ENCODE data around the gene LTBR. TPM values are rescaled to one million over a fixed set of nuclear protein-coding genes. Genes with fewer than 3 reads are reported as not detected.

The LTBR gene
- total RNA-seq, 1 donor, result 121 TPM

- Histone ChIP-seq H4K20me1 (ENCODE audit: insufficient read depth, low read length) (no peaks in the 10 kb centered on the region), H2AFZ (ENCODE audit: low read length) (peak overlapping the region; percentile 93), H3K36me3 (ENCODE audit: insufficient read depth, low read length) (no peaks in the 10 kb centered on the region), H3K4me2 (ENCODE audit: insufficient read depth, low read length) (peak overlapping the region; percentile 89), H3K9me3 (ENCODE audit: low read depth, low read length) (no peaks in the 10 kb centered on the region), H3K27me3 (ENCODE audit: insufficient read depth, low read length) (no peaks in the 10 kb centered on the region), H3K27ac (ENCODE audit: low read depth, low read length) (peak overlapping the region; percentile 51), H3K4me3 (ENCODE audit: insufficient read depth, low read length) (peak overlapping the region; percentile 81), H3K4me1 (ENCODE audit: insufficient read depth, low read length) (peaks cover 10% of the 10 kb centered on the region), H3K79me2 (ENCODE audit: insufficient read depth, low read length) (no peaks in the 10 kb centered on the region)
- TF ChIP-seq, protein P1, sequence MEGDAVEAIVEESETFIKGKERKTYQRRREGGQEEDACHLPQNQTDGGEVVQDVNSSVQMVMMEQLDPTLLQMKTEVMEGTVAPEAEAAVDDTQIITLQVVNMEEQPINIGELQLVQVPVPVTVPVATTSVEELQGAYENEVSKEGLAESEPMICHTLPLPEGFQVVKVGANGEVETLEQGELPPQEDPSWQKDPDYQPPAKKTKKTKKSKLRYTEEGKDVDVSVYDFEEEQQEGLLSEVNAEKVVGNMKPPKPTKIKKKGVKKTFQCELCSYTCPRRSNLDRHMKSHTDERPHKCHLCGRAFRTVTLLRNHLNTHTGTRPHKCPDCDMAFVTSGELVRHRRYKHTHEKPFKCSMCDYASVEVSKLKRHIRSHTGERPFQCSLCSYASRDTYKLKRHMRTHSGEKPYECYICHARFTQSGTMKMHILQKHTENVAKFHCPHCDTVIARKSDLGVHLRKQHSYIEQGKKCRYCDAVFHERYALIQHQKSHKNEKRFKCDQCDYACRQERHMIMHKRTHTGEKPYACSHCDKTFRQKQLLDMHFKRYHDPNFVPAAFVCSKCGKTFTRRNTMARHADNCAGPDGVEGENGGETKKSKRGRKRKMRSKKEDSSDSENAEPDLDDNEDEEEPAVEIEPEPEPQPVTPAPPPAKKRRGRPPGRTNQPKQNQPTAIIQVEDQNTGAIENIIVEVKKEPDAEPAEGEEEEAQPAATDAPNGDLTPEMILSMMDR (IDR thresholded peaks at IDR 0.05; ENCODE audit: extremely low read depth, low read depth, low read length), result no peak
- peak; percentile 83 for DNase-seq (ENCODE audit: insufficient read length, low spot score, missing footprints)
Measured at GRCh38 chr12:6364044-6364374, 20.0 kb upstream of the LTBR start.

DNA sequence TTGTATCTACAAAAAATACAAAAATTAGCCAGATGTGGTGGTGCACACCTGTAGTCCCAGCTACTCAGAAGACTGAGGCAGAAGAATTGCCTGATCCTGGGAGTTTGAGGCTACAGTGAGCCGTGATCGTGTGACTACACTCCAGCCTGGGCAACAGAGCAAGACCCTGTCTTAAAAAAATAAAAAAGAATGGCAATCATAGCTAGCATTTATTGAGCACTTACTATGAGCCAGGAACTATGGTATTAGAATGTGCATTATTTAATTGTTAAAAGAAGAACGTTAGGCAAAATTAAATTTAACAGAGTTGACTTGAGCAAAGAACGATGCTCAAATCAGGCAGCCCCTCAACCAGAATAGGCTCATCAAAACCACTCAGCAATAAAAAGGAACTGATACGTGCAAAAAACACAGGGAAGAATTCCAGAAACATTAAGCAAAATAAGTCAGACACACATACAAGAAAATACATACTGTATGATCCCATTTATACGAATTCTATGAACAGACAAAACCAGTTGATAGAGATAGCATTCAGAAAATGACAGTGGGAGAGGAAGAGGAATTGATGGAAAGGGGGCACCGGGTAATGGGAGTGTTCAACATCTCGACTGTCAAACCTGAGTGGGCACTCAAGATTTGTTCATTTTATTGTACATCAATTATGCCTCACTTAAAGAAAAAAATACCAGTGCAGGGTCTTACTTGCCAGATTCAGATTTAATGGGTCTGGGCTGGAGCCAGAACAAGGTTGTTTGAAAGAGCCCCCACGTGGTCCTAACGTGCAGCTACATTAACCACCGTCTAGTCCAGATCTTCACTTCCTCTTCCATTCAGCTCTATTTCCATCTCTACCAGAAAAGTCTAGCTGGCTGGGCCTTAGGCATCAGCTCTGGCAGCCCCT is 16.6 kb upstream of the LTBR start:
- Histone ChIP-seq H3K4me2 (ENCODE audit: insufficient read depth, low read length) (no peak overlapping the region), H3K27ac (ENCODE audit: low read depth, low read length) (no peak overlapping the region), H3K27me3 (ENCODE audit: insufficient read depth, low read length) (no peaks in the 10 kb centered on the region), H3K4me3 (ENCODE audit: insufficient read depth, low read length) (no peak overlapping the region), H2AFZ (ENCODE audit: low read length) (no peak overlapping the region), H3K9me3 (ENCODE audit: low read depth, low read length) (no peaks in the 10 kb centered on the region), H3K79me2 (ENCODE audit: insufficient read depth, low read length) (no peaks in the 10 kb centered on the region), H3K4me1 (ENCODE audit: insufficient read depth, low read length) (peaks cover 20% of the 10 kb centered on the region), H3K36me3 (ENCODE audit: insufficient read depth, low read length) (no peaks in the 10 kb centered on the region), H4K20me1 (ENCODE audit: insufficient read depth, low read length) (no peaks in the 10 kb centered on the region)
- peak; percentile 88 for DNase-seq (ENCODE audit: insufficient read length, low spot score, missing footprints)
- TF ChIP-seq, protein P1 (IDR thresholded peaks at IDR 0.05; ENCODE audit: extremely low read depth, low read depth, low read length), result peak; percentile 27

DNA sequence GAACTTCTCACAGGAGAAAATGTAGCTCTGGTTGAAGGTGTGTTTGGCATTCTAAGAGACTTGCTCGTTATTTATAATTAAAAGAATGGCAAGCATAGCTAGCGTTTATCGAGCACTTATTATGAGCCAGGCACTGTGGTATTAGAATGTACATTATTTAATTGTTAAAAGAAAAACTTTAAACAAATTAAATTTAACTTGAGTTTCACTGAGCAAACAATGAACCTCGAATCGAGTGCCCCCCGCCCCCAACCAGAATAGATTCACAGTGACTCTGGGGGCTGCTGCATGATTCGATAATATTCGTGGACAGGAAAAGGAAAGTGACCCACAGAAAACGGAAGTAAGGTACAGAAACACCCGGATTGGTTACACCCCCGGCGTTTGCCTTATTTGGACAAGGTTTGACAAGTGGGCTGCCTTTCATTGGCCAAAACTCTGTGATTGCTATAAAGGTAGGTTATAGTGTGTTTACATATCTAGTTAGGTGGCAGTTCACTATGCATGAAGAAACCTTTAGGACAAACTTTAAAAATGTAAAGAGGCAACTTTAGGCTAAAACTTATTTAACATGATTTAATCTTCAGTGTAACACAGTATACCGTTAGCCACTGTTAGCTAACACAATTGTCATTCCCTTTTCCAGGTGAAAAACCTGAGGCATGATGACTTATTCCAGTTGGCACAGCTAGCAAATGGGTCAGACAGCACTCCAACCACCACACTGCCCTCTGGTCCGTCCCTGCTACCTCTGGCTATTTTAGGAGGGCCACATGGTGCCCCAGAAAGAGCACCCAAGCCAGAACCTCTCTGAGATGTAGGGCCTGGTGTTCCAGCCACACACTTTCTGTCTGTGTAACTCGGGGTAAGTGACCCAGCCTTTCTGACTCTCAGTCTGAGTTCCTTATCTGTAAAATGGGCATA is 15.7 kb upstream of the LTBR start:
- no peak overlapping the region for H2AFZ ChIP-seq (ENCODE audit: low read length)

More for the DNA sequence above, 15.7 kb upstream of the LTBR start:
- H3K36me3 ChIP-seq (ENCODE audit: insufficient read depth, low read length), result no peaks in the 10 kb centered on the region
- H3K4me2 ChIP-seq (ENCODE audit: insufficient read depth, low read length), result no peak overlapping the region
- H3K27ac ChIP-seq (ENCODE audit: low read depth, low read length), result no peak overlapping the region
- H3K27me3 ChIP-seq (ENCODE audit: insufficient read depth, low read length), result no peaks in the 10 kb centered on the region
- no peaks in the 10 kb centered on the region for H3K9me3 ChIP-seq (ENCODE audit: low read depth, low read length)
- no peaks in the 10 kb centered on the region for H3K79me2 ChIP-seq (ENCODE audit: insufficient read depth, low read length)
- TF ChIP-seq, protein P1 (IDR thresholded peaks at IDR 0.05; ENCODE audit: extremely low read depth, low read depth, low read length), result no peak
- no peak overlapping the region for H3K4me3 ChIP-seq (ENCODE audit: insufficient read depth, low read length)
- peaks cover 27% of the 10 kb centered on the region for H3K4me1 ChIP-seq (ENCODE audit: insufficient read depth, low read length)
- no peak for DNase-seq (ENCODE audit: insufficient read length, low spot score, missing footprints)
- no peaks in the 10 kb centered on the region for H4K20me1 ChIP-seq (ENCODE audit: insufficient read depth, low read length)
